HG03354 (cell line): Measurements from ENCODE around the gene GAREM2.

Experiments used
- ATAC-seq: cut with Tn5 transposase; IDR thresholded peaks from one replicate; pipeline ENCODE4 v1.9.1; 2021; ENCODE audit warnings: mild to moderate bottlenecking; ENCODE audit not compliant: unreplicated experiment, poor library complexity, severe bottlenecking

The GAREM2 gene

GRCh38 chr2:26217720-26218119, 44.8 kb downstream of the GAREM2 start:
- ATAC-seq: no peak

- no peak for ATAC-seq
Measured at GRCh38 chr2:26223018-26223417, 50.1 kb downstream of the GAREM2 start.

- ATAC-seq: no peak
Measured at GRCh38 chr2:26224095-26224494, 51.2 kb downstream of the GAREM2 start.

- ATAC-seq: no peak
Measured at GRCh38 chr2:26229595-26229994, 56.7 kb downstream of the GAREM2 start.

- ATAC-seq: no peak
Measured at GRCh38 chr2:26230806-26231205, 57.9 kb downstream of the GAREM2 start.

- no peak for ATAC-seq
Measured at GRCh38 chr2:26235089-26235488, 62.2 kb downstream of the GAREM2 start.

- no peak for ATAC-seq
Measured at GRCh38 chr2:26237868-26238267, 65.0 kb downstream of the GAREM2 start.

GRCh38 chr2:26238311-26238958, 65.5 kb downstream of the GAREM2 start:
- ATAC-seq: no peak
